Esophagus squamous epithelium (tissue), 4 donors: Measurements from ENCODE around the gene ZNF333.

Experiments
- POLR2A ChIP-seq, 4 donors: fragments of 450-650 bp; IDR thresholded peaks; one replicate each; pipeline ENCODE4 v1.6.1; 2017; ENCODE audit warnings: antibody characterized with exemption in 4 of 4, mild to moderate bottlenecking in 4 of 4, moderate library complexity in 3 of 4
- TF ChIP-seq, protein P1 (sequence below), 6 experiments: fragments of 450-650 bp in 4 of 6; fragments of 200-600 bp in 2 of 6; sonication (generic) in 2 of 6; IDR thresholded peaks; one replicate each; pipeline ENCODE4 v1.5.1; 2016 to 2019; ENCODE audit warnings: antibody characterized with exemption in 6 of 6, mild to moderate bottlenecking in 4 of 6, moderate library complexity in 4 of 6

DNA sequence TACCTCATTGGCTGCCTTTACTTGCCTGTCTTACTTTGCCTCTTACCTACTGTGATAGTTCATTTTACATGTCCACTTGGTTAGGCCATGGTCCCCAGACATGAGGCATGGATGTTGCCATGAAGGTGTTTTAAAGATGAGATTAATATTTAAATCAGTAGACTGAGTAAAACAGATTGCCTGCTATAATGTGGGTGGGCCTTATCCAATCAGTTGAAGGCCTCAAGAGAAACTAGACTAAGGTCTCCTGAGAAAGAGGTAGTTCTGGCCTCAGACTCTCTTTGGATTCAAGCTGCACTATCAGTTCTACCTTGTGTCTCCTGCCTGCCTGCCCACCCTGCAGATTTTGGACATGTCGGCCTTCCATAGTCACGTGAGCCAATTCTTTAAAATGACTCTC is 41.3 kb upstream of the ZNF333 start:
- TF ChIP-seq, protein P1, sequence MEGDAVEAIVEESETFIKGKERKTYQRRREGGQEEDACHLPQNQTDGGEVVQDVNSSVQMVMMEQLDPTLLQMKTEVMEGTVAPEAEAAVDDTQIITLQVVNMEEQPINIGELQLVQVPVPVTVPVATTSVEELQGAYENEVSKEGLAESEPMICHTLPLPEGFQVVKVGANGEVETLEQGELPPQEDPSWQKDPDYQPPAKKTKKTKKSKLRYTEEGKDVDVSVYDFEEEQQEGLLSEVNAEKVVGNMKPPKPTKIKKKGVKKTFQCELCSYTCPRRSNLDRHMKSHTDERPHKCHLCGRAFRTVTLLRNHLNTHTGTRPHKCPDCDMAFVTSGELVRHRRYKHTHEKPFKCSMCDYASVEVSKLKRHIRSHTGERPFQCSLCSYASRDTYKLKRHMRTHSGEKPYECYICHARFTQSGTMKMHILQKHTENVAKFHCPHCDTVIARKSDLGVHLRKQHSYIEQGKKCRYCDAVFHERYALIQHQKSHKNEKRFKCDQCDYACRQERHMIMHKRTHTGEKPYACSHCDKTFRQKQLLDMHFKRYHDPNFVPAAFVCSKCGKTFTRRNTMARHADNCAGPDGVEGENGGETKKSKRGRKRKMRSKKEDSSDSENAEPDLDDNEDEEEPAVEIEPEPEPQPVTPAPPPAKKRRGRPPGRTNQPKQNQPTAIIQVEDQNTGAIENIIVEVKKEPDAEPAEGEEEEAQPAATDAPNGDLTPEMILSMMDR (IDR thresholded peaks at IDR 0.05): no peak
- no peak for TF ChIP-seq POLR2A (IDR thresholded peaks at IDR 0.05)
